SK-N-MC (cell line): Measurements from ENCODE around the gene IMPG2.

Experiments
- DNase-seq: peaks from one replicate; pipeline ENCODE4 v3.0.0-alpha.2; 2011; ENCODE audit warnings: low read depth, low spot score
- H3K27ac ChIP-seq: fragments of 200-600 bp; sonication (generic); 2 replicates; pipeline ENCODE4 v1.5.1; 2016; ENCODE audit warnings: mixed run types
- H3K36me3 ChIP-seq: fragments of 200-600 bp; sonication (generic); 2 replicates; pipeline ENCODE4 v1.6.1; 2017; ENCODE audit warnings: antibody characterized with exemption, low read length, mixed read lengths; ENCODE audit not compliant: insufficient read depth
- H3K4me3 ChIP-seq: fragments of 200-600 bp; sonication (generic); 2 replicates; pipeline ENCODE4 v1.5.1; 2016
- H3K9ac ChIP-seq: fragments of 200-600 bp; sonication (generic); 2 replicates; pipeline ENCODE4 v1.8.0; 2017; ENCODE audit warnings: mixed run types, mixed read lengths; ENCODE audit not compliant: insufficient read length
- H3K9me3 ChIP-seq: fragments of 200-600 bp; sonication (generic); 2 replicates; pipeline ENCODE4 v1.6.1; 2017; ENCODE audit warnings: low read depth, mild to moderate bottlenecking, antibody characterized with exemption, low read length, moderate library complexity, mixed read lengths
- EZH2 ChIP-seq: fragments of 200-600 bp; sonication (generic); IDR thresholded peaks from one replicate; pipeline ENCODE4 v1.6.1; 2017; ENCODE audit warnings: antibody characterized with exemption
- FOXP2 ChIP-seq: optimal IDR thresholded peaks from 2 replicates; pipeline ENCODE3; 2011; ENCODE audit warnings: mild to moderate bottlenecking, moderate library complexity; ENCODE audit not compliant: insufficient read depth; ENCODE audit errors: extremely low read length, control extremely low read depth
- POLR2AphosphoS5 ChIP-seq: IDR thresholded peaks from 2 replicates; pipeline ENCODE4 v1.6.1; 2012; ENCODE audit warnings: mild to moderate bottlenecking, low read depth, low read length, borderline replicate concordance

IMPG2 gene

DNA sequence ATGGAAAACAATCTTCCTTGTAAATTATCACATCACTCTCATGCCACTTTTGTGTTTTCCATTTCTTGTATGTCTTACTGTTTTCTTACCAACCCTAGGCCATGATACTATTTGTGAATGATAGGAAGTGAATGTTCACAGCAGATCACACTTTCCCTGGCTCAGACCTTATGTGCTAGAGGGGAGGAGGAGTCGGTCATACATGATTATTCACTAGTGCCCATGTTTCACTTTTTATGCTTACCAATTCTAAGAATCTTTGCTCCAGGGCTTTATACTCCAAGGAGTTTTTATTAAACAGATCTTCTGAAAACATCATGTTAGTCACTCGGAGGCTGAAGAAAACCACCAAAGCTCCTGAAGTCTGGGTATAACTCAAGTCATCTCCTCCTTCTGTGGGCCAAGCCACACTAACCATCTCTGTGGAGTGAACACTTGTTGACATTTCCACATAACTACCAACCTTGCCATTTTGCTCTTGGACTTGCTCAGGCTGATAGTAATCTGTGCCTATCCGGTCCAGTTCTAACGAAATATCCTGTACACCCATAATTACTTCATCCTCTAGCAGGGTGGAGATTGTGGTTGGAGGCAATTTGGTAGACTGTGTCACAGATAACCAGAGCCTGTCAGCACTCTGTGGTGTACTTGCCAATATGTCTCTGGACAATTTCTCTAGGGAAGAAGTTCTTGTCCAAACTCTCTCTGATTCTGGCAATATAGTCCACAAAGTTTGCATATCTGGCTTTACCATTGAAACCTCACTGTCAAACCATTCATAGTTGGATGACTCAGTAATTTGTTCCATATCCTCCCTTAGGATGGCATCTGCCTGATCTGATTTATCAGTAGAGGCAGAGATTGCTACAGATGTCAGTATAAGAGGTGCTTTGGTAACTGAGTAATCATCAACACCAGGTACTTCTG lies 76.8 kb downstream of the IMPG2 start:
- no peaks in the 10 kb centered on the region for H3K36me3 ChIP-seq
- H3K4me3 ChIP-seq: no peak overlapping the region
- TF ChIP-seq POLR2AphosphoS5 (no peak), FOXP2 (no peak), EZH2 (no peak)
- DNase-seq: no peak
- H3K27ac ChIP-seq: no peak overlapping the region
- H3K9me3 ChIP-seq: no peaks in the 10 kb centered on the region
- H3K9ac ChIP-seq: no peak overlapping the region

DNA sequence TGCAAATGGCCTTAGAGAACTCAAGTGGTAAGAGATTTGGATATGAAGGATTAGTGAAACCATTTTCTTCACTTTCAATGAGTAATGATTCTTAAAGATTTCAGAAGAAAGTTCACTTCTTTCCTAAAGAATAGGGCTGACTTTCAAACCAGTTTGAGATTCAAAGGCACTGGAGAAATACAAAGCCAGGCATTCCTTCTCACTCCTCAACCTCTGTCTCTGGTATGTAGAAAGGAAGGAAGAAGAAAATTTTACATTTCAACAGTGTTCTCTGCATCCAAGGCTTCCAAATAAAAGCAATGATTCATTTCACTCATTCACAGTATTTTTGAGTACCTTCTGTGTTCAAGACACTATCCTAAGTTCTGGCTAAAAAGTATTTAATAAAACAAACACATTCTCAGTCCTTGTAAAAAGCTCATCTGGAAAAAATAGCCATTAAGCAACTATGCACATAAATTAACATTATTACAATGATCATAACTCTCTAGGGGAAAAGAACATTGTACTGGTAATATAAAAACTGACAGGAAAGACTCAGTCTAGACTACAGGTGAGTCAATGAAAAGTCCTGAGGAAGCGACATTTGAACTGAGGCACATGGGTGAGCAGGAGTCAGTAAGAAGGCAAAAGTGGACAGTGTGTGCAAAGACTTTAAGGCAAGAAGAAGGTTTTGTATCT lies 79.5 kb downstream of the IMPG2 start:
- TF ChIP-seq POLR2AphosphoS5 (no peak), EZH2 (no peak)
- no peak overlapping the region for H3K27ac ChIP-seq
- no peak overlapping the region for H3K9ac ChIP-seq
- no peaks in the 10 kb centered on the region for H3K9me3 ChIP-seq
- no peak overlapping the region for H3K4me3 ChIP-seq
- DNase-seq: no peak
- H3K36me3 ChIP-seq: no peaks in the 10 kb centered on the region

DNA sequence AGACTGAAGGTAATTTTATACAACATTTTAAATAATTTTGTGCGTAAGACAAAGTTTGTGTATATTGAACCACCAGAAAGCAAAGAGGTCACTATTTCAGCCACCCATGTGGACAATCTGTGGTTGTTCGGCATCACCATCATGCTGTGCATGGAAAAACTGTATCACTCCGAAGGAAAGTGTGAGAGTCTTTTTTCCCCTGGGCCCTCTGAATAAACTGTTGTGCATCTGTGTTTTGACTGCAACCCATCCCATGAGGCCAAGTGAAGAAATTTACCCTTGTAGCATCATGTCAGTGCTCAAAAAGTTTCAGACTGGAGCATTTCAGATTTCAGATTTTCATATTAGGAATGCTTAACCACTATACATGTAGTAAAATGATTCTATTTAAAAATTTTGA lies 85.3 kb downstream of the IMPG2 start:
- TF ChIP-seq EZH2: no peak
- no peaks in the 10 kb centered on the region for H3K9me3 ChIP-seq
- no peak overlapping the region for H3K9ac ChIP-seq
- H3K36me3 ChIP-seq: no peaks in the 10 kb centered on the region
- H3K4me3 ChIP-seq: no peak overlapping the region
- no peak overlapping the region for H3K27ac ChIP-seq
- DNase-seq: no peak

DNA sequence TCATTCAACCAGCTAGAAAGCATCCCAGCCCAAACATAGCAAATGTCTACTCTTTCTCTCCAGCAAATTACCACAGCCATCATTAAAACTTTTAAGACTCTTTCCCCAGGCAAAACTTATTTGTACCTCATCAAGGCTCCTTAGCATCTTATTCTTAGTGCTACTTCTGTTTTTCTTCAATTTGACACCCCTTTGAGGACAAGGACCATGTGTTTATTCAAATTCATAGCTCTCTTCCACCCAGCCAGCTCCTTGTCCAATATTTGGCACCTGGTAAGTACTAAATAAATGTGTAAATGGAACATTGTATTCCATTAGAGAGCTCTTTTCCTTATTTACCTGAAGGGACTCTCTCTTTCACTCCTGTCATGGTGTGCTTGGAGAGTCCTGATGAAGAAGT lies 89.8 kb downstream of the IMPG2 start:
- no peaks in the 10 kb centered on the region for H3K36me3 ChIP-seq
- TF ChIP-seq EZH2 (no peak), POLR2AphosphoS5 (no peak), FOXP2 (no peak)

DNA sequence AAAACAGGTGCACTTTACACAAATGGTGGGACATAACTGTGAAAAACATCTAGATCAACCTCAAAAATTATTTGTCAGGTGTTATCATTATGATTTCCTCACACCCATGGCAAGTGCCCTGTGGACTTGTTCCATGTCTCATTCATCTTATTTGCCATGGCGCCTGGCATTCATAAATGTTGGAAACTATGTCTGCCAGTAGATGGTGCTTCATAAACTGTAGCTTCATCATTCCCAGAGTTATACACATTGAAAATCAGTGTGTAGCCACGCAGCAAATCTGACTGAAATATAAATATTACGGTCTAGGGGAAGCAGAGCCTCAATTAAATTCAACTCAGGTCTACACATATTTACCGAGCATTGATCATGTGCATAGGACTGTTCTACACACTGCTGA lies 90.7 kb downstream of the IMPG2 start:
- Histone ChIP-seq H3K27ac (no peak overlapping the region), H3K4me3 (no peak overlapping the region), H3K9ac (no peak overlapping the region), H3K36me3 (no peaks in the 10 kb centered on the region), H3K9me3 (no peaks in the 10 kb centered on the region)
- TF ChIP-seq FOXP2 (no peak), POLR2AphosphoS5 (no peak)
- no peak for DNase-seq

More for the DNA sequence above, 89.8 kb downstream of the IMPG2 start:
- no peak overlapping the region for H3K4me3 ChIP-seq
- H3K9ac ChIP-seq: no peak overlapping the region
- no peak overlapping the region for H3K27ac ChIP-seq
- DNase-seq: no peak
- H3K9me3 ChIP-seq: no peaks in the 10 kb centered on the region

DNA sequence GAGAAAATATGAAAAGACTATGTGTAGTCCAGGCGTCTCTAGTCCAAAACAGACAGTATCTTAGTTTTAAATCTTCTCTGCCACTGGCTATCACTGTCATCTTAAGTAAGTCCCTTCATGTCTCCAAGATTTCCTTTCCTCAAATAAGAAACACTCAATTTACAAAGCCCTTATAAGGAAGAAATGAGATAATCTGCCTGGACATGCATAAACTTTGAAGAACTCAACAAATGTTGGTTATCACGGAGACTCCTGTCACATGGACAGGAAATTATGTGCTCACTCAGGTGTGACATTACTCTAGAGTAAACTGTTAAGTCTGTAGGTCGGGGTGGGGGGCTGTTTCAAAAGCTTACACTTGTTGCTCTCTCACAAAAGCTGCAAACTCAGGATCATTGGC lies 91.9 kb downstream of the IMPG2 start:
- H3K4me3 ChIP-seq: no peak overlapping the region
- TF ChIP-seq EZH2: no peak
- no peak for TF ChIP-seq FOXP2
- TF ChIP-seq POLR2AphosphoS5: no peak
- no peak overlapping the region for H3K9ac ChIP-seq

DNA sequence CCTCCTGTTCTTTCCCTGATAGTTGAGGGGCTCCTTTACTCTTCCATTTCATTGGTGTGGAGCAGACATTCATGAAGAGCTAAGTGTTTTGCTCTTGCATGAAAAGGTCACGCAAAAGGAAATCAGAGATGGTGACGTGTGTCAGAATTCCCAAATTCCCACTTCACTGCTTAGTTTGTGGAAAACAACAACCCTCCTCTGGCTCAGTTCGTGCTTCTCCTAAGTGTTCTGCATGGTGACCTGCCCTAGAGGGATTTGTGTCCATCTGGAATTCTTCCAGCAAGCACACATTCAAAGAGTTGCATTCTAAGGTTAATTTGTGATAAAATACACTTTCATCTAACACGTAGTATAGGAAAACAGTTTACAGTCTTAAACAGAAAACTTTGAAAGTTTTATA lies 95.6 kb downstream of the IMPG2 start:
- H3K27ac ChIP-seq: no peak overlapping the region
- no peak for DNase-seq
- H3K9me3 ChIP-seq: no peaks in the 10 kb centered on the region
- TF ChIP-seq EZH2: no peak
- no peak for TF ChIP-seq POLR2AphosphoS5
- no peak for TF ChIP-seq FOXP2
- H3K4me3 ChIP-seq: no peak overlapping the region
- H3K9ac ChIP-seq: no peak overlapping the region
- no peaks in the 10 kb centered on the region for H3K36me3 ChIP-seq

More for the DNA sequence above, 91.9 kb downstream of the IMPG2 start:
- H3K27ac ChIP-seq: no peak overlapping the region
- no peak for DNase-seq
- H3K9me3 ChIP-seq: no peaks in the 10 kb centered on the region
- H3K36me3 ChIP-seq: no peaks in the 10 kb centered on the region

DNA sequence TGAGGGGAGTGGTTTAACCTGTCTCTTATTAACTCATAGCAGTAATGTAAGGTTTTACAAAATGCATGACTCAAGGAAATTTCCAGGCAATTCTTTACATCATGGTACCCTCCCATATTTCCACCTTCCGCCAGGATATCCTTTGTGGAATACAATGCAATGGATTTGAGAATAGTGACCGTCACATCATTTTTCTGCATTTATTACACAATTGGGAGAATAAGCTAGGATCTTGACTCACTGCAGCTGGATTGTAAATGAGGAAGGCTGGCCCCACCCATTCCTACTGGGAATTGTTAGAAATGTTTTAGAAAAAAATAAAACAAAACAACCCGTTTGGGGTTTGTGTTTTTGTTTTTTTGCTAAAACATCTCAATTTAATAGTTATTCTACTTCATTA lies 97.4 kb downstream of the IMPG2 start:
- Histone ChIP-seq H3K36me3 (no peaks in the 10 kb centered on the region), H3K9ac (no peak overlapping the region), H3K9me3 (no peaks in the 10 kb centered on the region), H3K27ac (no peak overlapping the region), H3K4me3 (no peak overlapping the region)
- DNase-seq: no peak
- TF ChIP-seq POLR2AphosphoS5: no peak
- TF ChIP-seq EZH2: no peak
- no peak for TF ChIP-seq FOXP2
